Measurements from ENCODE around the gene CNBP. TPM values are rescaled to one million over a fixed set of nuclear protein-coding genes. Genes with fewer than 3 reads are reported as not detected.

Gene CNBP
- total and polyA plus RNA-seq, 2 donors (not counting 3 experiments of a cell fraction or from before 2014, with no cell fraction given): 196 to 205 TPM

DNA sequence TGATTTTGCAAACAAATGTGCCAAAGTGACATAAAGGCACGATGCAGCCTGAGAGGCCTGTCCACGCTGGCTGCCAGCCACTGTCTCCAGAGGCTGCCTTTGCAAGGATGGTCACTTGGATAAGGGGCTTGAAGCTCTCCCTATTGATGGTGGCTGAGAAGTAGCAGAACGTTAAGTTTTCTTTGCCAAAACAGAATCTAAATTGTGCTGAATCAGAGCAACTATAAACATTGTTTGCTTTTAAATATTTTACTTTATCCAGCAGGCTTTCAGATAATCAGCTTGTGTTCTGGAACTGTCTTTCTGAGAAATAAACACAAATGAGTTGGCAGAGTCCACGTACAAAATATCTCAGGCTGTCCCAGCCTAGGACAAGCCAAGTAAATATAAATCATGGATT is 23.8 kb upstream of the CNBP start:
- Histone ChIP-seq H2AFZ (ENCODE audit: low read depth, low read length) (no peak overlapping the region), H3K27ac (ENCODE audit: insufficient read depth, low read depth, low read length) (no peak overlapping the region), H3K4me3 (replicated peaks in 1 of 3; ENCODE audit: insufficient read depth in 1 of 3, low read depth in 1 of 3, low read length in 3 of 3) (no peak overlapping the region), H3K4me1 (ENCODE audit: control insufficient read depth, extremely low read depth, insufficient read depth, low read length) (peaks cover 8% of the 10 kb centered on the region), H3K36me3 (ENCODE audit: control insufficient read depth in 2 of 2, extremely low read depth in 1 of 2, insufficient read depth in 2 of 2, low read length in 2 of 2) (no peaks in the 10 kb centered on the region), H3K9me1 (replicated peaks; ENCODE audit: control insufficient read depth, extremely low read depth, insufficient read depth, low read length) (no peaks in the 10 kb centered on the region), H3K9ac (replicated peaks; ENCODE audit: extremely low read depth, insufficient read depth, low read length) (no peak overlapping the region), H3K4me2 (ENCODE audit: insufficient read depth, low read length) (no peak overlapping the region), H3K79me2 (ENCODE audit: control insufficient read depth, insufficient read depth, low read length) (no peaks in the 10 kb centered on the region), H4K20me1 (replicated peaks; ENCODE audit: control insufficient read depth, extremely low read depth, insufficient read depth, low read length) (no peaks in the 10 kb centered on the region), H3K9me3 (replicated peaks; ENCODE audit: control insufficient read depth, insufficient read depth, low read length) (no peaks in the 10 kb centered on the region), H3K27me3 (ENCODE audit: control insufficient read depth in 2 of 2, insufficient read depth in 2 of 2, low read length in 2 of 2) (no peaks in the 10 kb centered on the region)
- CTCF ChIA-PET: interaction anchor here (3.8 kb wide), 1 partner anchor 12 kb away, joined by 12 read pairs; no protein-coding TSS in a partner anchor
- POLR2A ChIA-PET: no interaction called here
- DNase-seq (ENCODE audit: low read depth, low spot score) (no peak), FAIRE-seq (no peak)
- TF ChIP-seq GATA2 (IDR thresholded peaks at IDR 0.05; ENCODE audit: insufficient read depth, insufficient read length, low read depth, low read length): no peak
- no peak for TF ChIP-seq POLR2A (IDR thresholded peaks at IDR 0.05; ENCODE audit: low read depth, low read length)
- TF ChIP-seq CTCF (IDR thresholded peaks at IDR 0.05; ENCODE audit: extremely low read depth in 1 of 2, insufficient read depth in 1 of 2, low read depth in 1 of 2, low read length in 2 of 2): no peak
- TF ChIP-seq, protein P1, sequence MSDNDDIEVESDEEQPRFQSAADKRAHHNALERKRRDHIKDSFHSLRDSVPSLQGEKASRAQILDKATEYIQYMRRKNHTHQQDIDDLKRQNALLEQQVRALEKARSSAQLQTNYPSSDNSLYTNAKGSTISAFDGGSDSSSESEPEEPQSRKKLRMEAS (IDR thresholded peaks at IDR 0.05; ENCODE audit: insufficient read depth, insufficient read length): no peak
- TF ChIP-seq JUN (IDR thresholded peaks at IDR 0.05; ENCODE audit: borderline replicate concordance, insufficient read depth, insufficient read length, low read depth): no peak
- no peak for TF ChIP-seq EZH2 (IDR thresholded peaks at IDR 0.05; ENCODE audit: borderline replicate concordance, low read depth, low read length, severe bottlenecking)
- no peak for TF ChIP-seq MYC (IDR thresholded peaks at IDR 0.05; ENCODE audit: low read depth, low read length)
- TF ChIP-seq POLR2AphosphoS5 (IDR thresholded peaks at IDR 0.05; ENCODE audit: insufficient read depth, low read depth, low read length): no peak
- no peak for TF ChIP-seq FOS (IDR thresholded peaks at IDR 0.05; ENCODE audit: borderline replicate concordance, insufficient read depth, low read length)
- no TSS peak for BruUV-seq (replicated peaks)
- dilution Hi-C loops (cut with MboI; ENCODE audit: extremely low pct_ligation_motif_present, low sequenced_read_pairs) (no loop called here), intact Hi-C loops (cut with micrococcal nuclease) (no loop called here)

Measured in endothelial cell of umbilical vein (primary cell).